WTC11 (cell line): Measurements from ENCODE around the gene GRK4. TPM values are rescaled to one million over a fixed set of nuclear protein-coding genes. Genes with fewer than 3 reads are reported as not detected.

ENCODE experiments used
- ATAC-seq: fragments of 200-7000 bp; cut with Tn5 transposase; 2 replicates; pipeline ENCODE4 v1.10.0; 2021; ENCODE audit warnings: mild to moderate bottlenecking, moderate library complexity
- CTCF ChIA-PET: fragments of 300-600 bp; sonication (Branson Sonifier 250); formaldehyde crosslinking; loops from one replicate; lab custom pipeline; 2021; ENCODE audit warnings: antibody characterized with exemption; lab: Charles Lee
- POLR2A ChIA-PET: fragments of 350-600 bp; sonication (Branson Sonifier 250); formaldehyde crosslinking; loops from one replicate; lab custom pipeline; 2021; ENCODE audit warnings: antibody characterized with exemption; lab: Charles Lee
- DNase-seq: peaks from one replicate; pipeline ENCODE4 v3.0.0; 2021; ENCODE audit warnings: low spot score
- H3K27ac Mint-ChIP-seq: 2 replicates; pipeline ENCODE4 v1.8.0; 2021; ENCODE audit warnings: mixed read lengths
- H3K27me3 Mint-ChIP-seq: 2 replicates; pipeline ENCODE4 v1.8.0; 2021; ENCODE audit warnings: low read depth, mild to moderate bottlenecking, moderate library complexity, mixed read lengths
- H3K36me3 Mint-ChIP-seq: 2 replicates; pipeline ENCODE4 v1.8.0; 2021; ENCODE audit warnings: mixed read lengths
- H3K4me1 Mint-ChIP-seq: 2 replicates; pipeline ENCODE4 v1.8.0; 2022; ENCODE audit warnings: mixed read lengths
- H3K4me3 Mint-ChIP-seq: 2 replicates; pipeline ENCODE4 v1.8.0; 2021; ENCODE audit warnings: mild to moderate bottlenecking, moderate library complexity, mixed read lengths
- H3K9me3 Mint-ChIP-seq: 2 replicates; pipeline ENCODE4 v1.8.0; 2021; ENCODE audit warnings: mixed read lengths
- E2F4 ChIP-seq: sonication (generic); formaldehyde crosslinking; IDR thresholded peaks from 2 replicates; pipeline ENCODE4 v1.8.1; 2022; ENCODE audit warnings: low read depth, mild to moderate bottlenecking, moderate library complexity, missing genetic modification reagents, borderline replicate concordance
- E2F5 ChIP-seq: sonication (generic); formaldehyde crosslinking; IDR thresholded peaks from 2 replicates; pipeline ENCODE4 v1.8.1; 2022; ENCODE audit warnings: mild to moderate bottlenecking, moderate library complexity, missing genetic modification reagents
- ESRRA ChIP-seq: sonication (generic); formaldehyde crosslinking; IDR thresholded peaks from 2 replicates; pipeline ENCODE4 v1.8.1; 2022; ENCODE audit warnings: mild to moderate bottlenecking, missing genetic modification reagents, borderline replicate concordance
- ETV6 ChIP-seq: sonication (generic); formaldehyde crosslinking; IDR thresholded peaks from 2 replicates; pipeline ENCODE4 v1.8.1; 2022; ENCODE audit warnings: mild to moderate bottlenecking, missing genetic modification reagents
- FOXP1 ChIP-seq: sonication (generic); formaldehyde crosslinking; IDR thresholded peaks from 2 replicates; pipeline ENCODE4 v1.8.0; 2022; ENCODE audit warnings: missing genetic modification reagents, mild to moderate bottlenecking, moderate library complexity, borderline replicate concordance
- FOXP4 ChIP-seq: sonication (generic); formaldehyde crosslinking; IDR thresholded peaks from 2 replicates; pipeline ENCODE4 v1.8.0; 2022; ENCODE audit warnings: mild to moderate bottlenecking, missing genetic modification reagents
- IRF1 ChIP-seq: sonication (generic); formaldehyde crosslinking; IDR thresholded peaks from 2 replicates; pipeline ENCODE4 v1.8.0; 2023; ENCODE audit warnings: missing genetic modification reagents
- NR2C2 ChIP-seq: sonication (generic); formaldehyde crosslinking; IDR thresholded peaks from 2 replicates; pipeline ENCODE4 v1.8.0; 2022; ENCODE audit warnings: mild to moderate bottlenecking, missing genetic modification reagents
- SP1 ChIP-seq: sonication (generic); formaldehyde crosslinking; conservative IDR thresholded peaks from 2 replicates; pipeline ENCODE4 v1.8.1; 2022; ENCODE audit warnings: missing genetic modification reagents
- TEAD1 ChIP-seq: sonication (generic); formaldehyde crosslinking; IDR thresholded peaks from 2 replicates; pipeline ENCODE4 v1.8.0; 2022; ENCODE audit warnings: mild to moderate bottlenecking, missing genetic modification reagents
- USF1 ChIP-seq: sonication (generic); formaldehyde crosslinking; IDR thresholded peaks from 2 replicates; pipeline ENCODE4 v1.8.0; 2022; ENCODE audit warnings: mild to moderate bottlenecking, missing genetic modification reagents
- ZNF121 ChIP-seq: sonication (generic); formaldehyde crosslinking; IDR thresholded peaks from 2 replicates; pipeline ENCODE4 v1.8.0; 2023; ENCODE audit warnings: missing genetic modification reagents
- ZNF138 ChIP-seq: sonication (generic); formaldehyde crosslinking; conservative IDR thresholded peaks from 2 replicates; pipeline ENCODE4 v1.8.1; 2022; ENCODE audit warnings: mild to moderate bottlenecking, moderate library complexity, missing genetic modification reagents
- ZNF219 ChIP-seq: sonication (generic); formaldehyde crosslinking; IDR thresholded peaks from 2 replicates; pipeline ENCODE4 v1.8.0; 2023; ENCODE audit warnings: missing genetic modification reagents, mild to moderate bottlenecking, borderline replicate concordance
- total RNA-seq: library from RNA; stranded (reverse); gene quantifications from 3 replicates; pipeline ENCODE4 v1.2.3, GENCODE V29; 2021
- TF ChIP-seq, protein P1 (sequence below): fragments of 250-450 bp; sonication (Bioruptor Pico); IDR thresholded peaks from 2 replicates; pipeline ENCODE4 v1.9.0; 2021; ENCODE audit warnings: mild to moderate bottlenecking

Gene GRK4
- total RNA-seq, 1 experiment from 2014 or later: 1.4 TPM

GRCh38 chr4:3043282-3044020 lies 80.1 kb downstream of the GRK4 start:
- Mint-ChIP-seq H3K4me3 (no peak overlapping the region), H3K4me1 (peaks cover 12% of the 10 kb centered on the region), H3K9me3 (no peaks in the 10 kb centered on the region), H3K36me3 (no peaks in the 10 kb centered on the region), H3K27me3 (peaks cover 23% of the 10 kb centered on the region), H3K27ac (no peak overlapping the region)
- ATAC-seq (no peak), DNase-seq (no peak)
- TF ChIP-seq FOXP1 (CRISPR knock-in tag) (no peak), FOXP4 (CRISPR knock-in tag) (no peak), IRF1 (CRISPR knock-in tag) (no peak), E2F4 (CRISPR knock-in tag) (no peak), ZNF121 (CRISPR knock-in tag) (no peak), E2F5 (no peak), TEAD1 (CRISPR knock-in tag) (no peak), ESRRA (no peak), USF1 (CRISPR knock-in tag) (no peak), ETV6 (CRISPR knock-in tag) (no peak)
- ChIA-PET POLR2A (no interaction called here), CTCF (interaction anchor here (1.4 kb wide), 1 partner anchor 276 kb away, joined by 3 read pairs; no protein-coding TSS in a partner anchor)

DNA sequence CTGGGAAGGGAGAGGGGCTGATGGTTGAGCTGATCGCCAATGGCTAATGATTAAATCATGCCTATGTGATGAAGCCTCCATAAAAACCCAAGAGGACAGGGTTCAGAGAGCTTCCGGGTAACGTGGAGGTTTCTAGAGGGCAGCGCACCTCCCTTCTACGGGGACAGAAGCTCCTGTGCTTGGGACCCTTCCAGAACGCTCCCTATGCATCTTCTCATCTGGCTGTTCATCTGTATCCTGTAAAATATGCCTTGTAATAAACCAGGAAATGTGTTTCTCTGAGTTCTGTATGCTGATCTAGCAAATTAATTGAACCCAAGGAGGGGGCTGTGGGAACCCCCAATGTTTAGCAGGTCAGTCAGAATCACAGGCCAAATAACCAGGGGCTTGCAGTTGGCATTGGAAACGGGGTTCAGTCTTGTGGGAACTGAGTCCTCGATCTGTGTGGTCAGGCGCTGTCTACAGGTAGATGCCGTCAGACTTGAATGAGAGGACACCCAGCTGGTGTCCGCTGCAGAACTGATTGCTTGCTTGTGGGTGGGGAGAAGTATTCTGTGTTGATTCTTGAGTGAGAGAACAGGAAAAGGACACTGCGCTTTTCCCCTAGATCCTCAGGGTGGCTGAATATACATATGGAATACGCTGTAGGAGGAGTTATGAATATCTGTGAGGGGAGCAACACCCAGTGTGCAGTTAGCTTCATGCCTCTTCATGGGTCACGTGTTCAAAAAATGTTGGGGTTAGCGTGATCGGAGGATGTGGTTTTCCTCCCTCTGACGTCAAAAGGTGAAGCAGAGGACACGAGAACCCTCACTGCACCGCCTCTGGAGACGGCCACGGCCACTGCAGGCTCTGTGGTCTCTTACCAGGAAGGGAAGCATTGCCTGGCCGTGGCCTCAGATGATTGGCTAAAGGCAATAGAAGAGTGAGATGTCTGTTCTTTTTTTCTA lies 81.8 kb downstream of the GRK4 start:
- POLR2A ChIA-PET: no interaction called here
- Mint-ChIP-seq H3K9me3 (no peaks in the 10 kb centered on the region), H3K27me3 (peaks cover 23% of the 10 kb centered on the region), H3K4me1 (peaks cover 16% of the 10 kb centered on the region), H3K27ac (no peak overlapping the region), H3K4me3 (no peak overlapping the region), H3K36me3 (no peaks in the 10 kb centered on the region)
- ATAC-seq (no peak), DNase-seq (no peak)
- CTCF ChIA-PET: interaction anchor here (0.8 kb wide), 1 partner anchor 36 kb away, joined by 3 read pairs; no protein-coding TSS in a partner anchor
- TF ChIP-seq, protein P1, sequence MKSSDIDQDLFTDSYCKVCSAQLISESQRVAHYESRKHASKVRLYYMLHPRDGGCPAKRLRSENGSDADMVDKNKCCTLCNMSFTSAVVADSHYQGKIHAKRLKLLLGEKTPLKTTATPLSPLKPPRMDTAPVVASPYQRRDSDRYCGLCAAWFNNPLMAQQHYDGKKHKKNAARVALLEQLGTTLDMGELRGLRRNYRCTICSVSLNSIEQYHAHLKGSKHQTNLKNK: no peak
- TF ChIP-seq ZNF219 (CRISPR knock-in tag): no peak

DNA sequence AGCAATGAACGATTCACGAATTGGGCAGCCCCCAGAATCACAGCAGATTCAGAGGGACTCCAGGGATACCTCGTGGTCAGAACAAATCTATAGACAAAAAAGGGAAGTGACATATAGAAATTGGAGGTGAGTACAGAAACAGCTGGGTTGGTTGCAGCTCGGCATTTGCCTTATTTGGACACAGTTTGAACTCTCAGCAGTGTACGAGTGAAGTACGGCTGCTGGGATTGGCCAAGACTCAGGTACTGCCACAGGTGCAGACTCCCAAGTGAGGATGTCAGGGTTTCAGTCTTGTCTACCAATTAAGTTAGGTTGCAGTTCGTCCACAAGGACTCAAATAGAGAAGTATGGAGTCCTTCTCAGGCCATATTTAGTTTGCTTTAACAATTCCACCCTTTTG lies 82.8 kb downstream of the GRK4 start:
- H3K27ac Mint-ChIP-seq: no peak overlapping the region
- H3K27me3 Mint-ChIP-seq: peaks cover 20% of the 10 kb centered on the region
- DNase-seq (no peak), ATAC-seq (no peak)
- H3K4me1 Mint-ChIP-seq: peaks cover 18% of the 10 kb centered on the region
- TF ChIP-seq IRF1 (CRISPR knock-in tag) (no peak), SP1 (no peak), NR2C2 (CRISPR knock-in tag) (no peak), FOXP1 (CRISPR knock-in tag) (no peak), ZNF138 (CRISPR knock-in tag) (no peak)
- no peaks in the 10 kb centered on the region for H3K9me3 Mint-ChIP-seq
- no peak overlapping the region for H3K4me3 Mint-ChIP-seq
- H3K36me3 Mint-ChIP-seq: no peaks in the 10 kb centered on the region
- CTCF ChIA-PET: interaction anchor here (0.8 to 1.8 kb wide), 2 partner anchors 16 to 37 kb away, joined by 3 to 4 read pairs; no protein-coding TSS in a partner anchor
- POLR2A ChIA-PET: no interaction called here
